ENCODE measurements around the gene STK32C. TPM values are rescaled to one million over a fixed set of nuclear protein-coding genes. Genes with fewer than 3 reads are reported as not detected.

The STK32C gene
- total RNA-seq, 2 donors from 2014 or later, result 2.6 to 3.7 TPM

GRCh38 chr10:132246296-132246695 is 61.5 kb downstream of the STK32C start:
- no peak for TF ChIP-seq CTCF (IDR thresholded peaks at IDR 0.05)
- Histone ChIP-seq H3K36me3 (no peaks in the 10 kb centered on the region), H3K27ac (no peak overlapping the region), H3K4me3 (no peak overlapping the region), H3K27me3 (no peaks in the 10 kb centered on the region), H3K9me3 (no peaks in the 10 kb centered on the region), H3K4me1 (no peaks in the 10 kb centered on the region)
- DNase-seq (ENCODE audit: low spot score), result no peak

- Histone ChIP-seq H3K4me1 (no peaks in the 10 kb centered on the region), H3K36me3 (no peaks in the 10 kb centered on the region), H3K27ac (no peak overlapping the region), H3K9me3 (no peaks in the 10 kb centered on the region), H3K4me3 (no peak overlapping the region), H3K27me3 (no peaks in the 10 kb centered on the region)
- no peak for DNase-seq (ENCODE audit: low spot score)
- no peak for TF ChIP-seq CTCF (IDR thresholded peaks at IDR 0.05)
Measured at GRCh38 chr10:132245056-132245455, 62.7 kb downstream of the STK32C start.

GRCh38 chr10:132243626-132244025 is 64.1 kb downstream of the STK32C start:
- Histone ChIP-seq H3K9me3 (no peaks in the 10 kb centered on the region), H3K36me3 (no peaks in the 10 kb centered on the region), H3K27ac (no peak overlapping the region), H3K4me3 (no peak overlapping the region), H3K27me3 (no peaks in the 10 kb centered on the region), H3K4me1 (no peaks in the 10 kb centered on the region)
- no peak for DNase-seq (ENCODE audit: low spot score)
- no peak for TF ChIP-seq CTCF (IDR thresholded peaks at IDR 0.05)

GRCh38 chr10:132243141-132243540 is 64.6 kb downstream of the STK32C start:
- Histone ChIP-seq H3K9me3 (no peaks in the 10 kb centered on the region), H3K27me3 (no peaks in the 10 kb centered on the region), H3K36me3 (no peaks in the 10 kb centered on the region), H3K4me3 (no peak overlapping the region), H3K4me1 (no peaks in the 10 kb centered on the region), H3K27ac (no peak overlapping the region)
- TF ChIP-seq CTCF (IDR thresholded peaks at IDR 0.05), result no peak
- no peak for DNase-seq (ENCODE audit: low spot score)

- Histone ChIP-seq H3K27ac (no peak overlapping the region), H3K27me3 (no peaks in the 10 kb centered on the region), H3K36me3 (no peaks in the 10 kb centered on the region), H3K4me3 (no peak overlapping the region), H3K4me1 (no peaks in the 10 kb centered on the region), H3K9me3 (no peaks in the 10 kb centered on the region)
- DNase-seq (ENCODE audit: low spot score), result no peak
- no peak for TF ChIP-seq CTCF (IDR thresholded peaks at IDR 0.05)
Measured at GRCh38 chr10:132242103-132242840, 65.5 kb downstream of the STK32C start.

- no peak for TF ChIP-seq CTCF (IDR thresholded peaks at IDR 0.05)
- Histone ChIP-seq H3K4me1 (no peaks in the 10 kb centered on the region), H3K4me3 (no peak overlapping the region), H3K9me3 (no peaks in the 10 kb centered on the region), H3K27me3 (no peaks in the 10 kb centered on the region), H3K27ac (no peak overlapping the region), H3K36me3 (no peaks in the 10 kb centered on the region)
- no peak for DNase-seq (ENCODE audit: low spot score)
Measured at GRCh38 chr10:132241496-132241895, 66.3 kb downstream of the STK32C start.
